Measurements from ENCODE around the gene LMNTD2. TPM values are rescaled to one million over a fixed set of nuclear protein-coding genes. Genes with fewer than 3 reads are reported as not detected.
A peak's percentile ranks its signal among the peaks of the same experiment; 100 is the strongest.

Gene LMNTD2
- total RNA-seq, 2 donors from 2014 or later = 8.5 to 13.3 TPM

GRCh38 chr11:528815-529727 lies 31.5 kb downstream of the LMNTD2 start:
- no peaks in the 10 kb centered on the region for H3K4me1 Mint-ChIP-seq
- peaks cover 8% of the 10 kb centered on the region for H3K36me3 ChIP-seq (ENCODE audit: control insufficient read depth, insufficient read depth, low read length)
- no peak overlapping the region for H3K27ac ChIP-seq (ENCODE audit: low read depth, low read length)
- H3K36me3 Mint-ChIP-seq (ENCODE audit: low read depth) = peaks cover 10% of the 10 kb centered on the region
- peak; percentile 44 for DNase-seq
- TF ChIP-seq CTCF (conservative IDR thresholded peaks at IDR 0.05) = no peak
- H3K9me3 ChIP-seq (ENCODE audit: control insufficient read depth, low read length) = no peaks in the 10 kb centered on the region
- no peak overlapping the region for H3K4me3 Mint-ChIP-seq
- H3K4me1 ChIP-seq (ENCODE audit: control insufficient read depth, insufficient read depth, low read length) = no peaks in the 10 kb centered on the region
- no peak overlapping the region for H3K4me3 ChIP-seq (ENCODE audit: low read length)
- H3K27me3 Mint-ChIP-seq (ENCODE audit: insufficient read depth) = no peaks in the 10 kb centered on the region
- no peak overlapping the region for H3K9ac ChIP-seq (ENCODE audit: extremely low read depth, low read length, poor library complexity, severe bottlenecking)
- H3K9me3 Mint-ChIP-seq = peaks cover 2% of the 10 kb centered on the region
- H3K27me3 ChIP-seq (ENCODE audit: control insufficient read depth, insufficient read depth, low read length, poor library complexity, severe bottlenecking) = no peaks in the 10 kb centered on the region
- 89 to 91% methylated on average over 22 to 29 of the region's 29 CpGs for WGBS, 2 experiments (ENCODE audit: insufficient coverage in 1 of 2, insufficient read length in 1 of 2)
- H3K27ac Mint-ChIP-seq = no peak overlapping the region

DNA sequence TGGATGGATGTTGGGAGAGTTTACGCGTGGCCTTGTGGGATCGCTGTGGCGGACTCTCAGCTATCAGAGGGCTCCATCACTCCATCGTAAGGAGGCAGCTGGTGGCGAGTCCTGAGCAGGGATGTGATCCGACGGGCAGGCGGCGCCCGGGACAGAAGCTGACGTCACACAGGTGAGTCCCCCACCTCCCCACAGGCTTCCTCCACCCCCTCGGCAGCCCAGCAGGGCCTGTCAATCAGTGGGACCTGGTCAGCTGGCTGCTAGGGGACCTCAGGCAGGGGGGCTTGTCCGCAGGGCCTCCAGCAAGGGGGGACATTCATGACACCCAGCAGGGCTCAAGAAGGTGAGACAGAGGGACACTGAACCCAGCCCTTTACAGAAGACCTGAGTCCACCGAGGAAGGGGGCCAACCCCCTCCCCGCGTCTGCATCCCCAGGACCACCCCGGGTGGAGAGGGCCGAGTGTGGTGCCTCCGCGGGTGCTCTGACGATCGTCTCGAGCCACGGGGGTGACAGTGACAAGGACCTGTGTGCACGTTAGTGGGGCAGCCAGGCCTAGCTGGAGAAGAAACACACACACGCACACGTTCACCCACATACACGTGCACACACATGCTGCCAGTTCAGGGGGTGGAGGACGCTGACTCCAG lies 32.2 kb downstream of the LMNTD2 start:
- WGBS, 2 experiments (ENCODE audit: insufficient coverage in 1 of 2, insufficient read length in 1 of 2) = 90 to 92% methylated on average over 19 to 30 of the region's 30 CpGs
- Histone ChIP-seq H3K4me1 (ENCODE audit: control insufficient read depth, insufficient read depth, low read length) (no peaks in the 10 kb centered on the region), H3K9ac (ENCODE audit: extremely low read depth, low read length, poor library complexity, severe bottlenecking) (no peak overlapping the region), H3K27me3 (ENCODE audit: control insufficient read depth, insufficient read depth, low read length, poor library complexity, severe bottlenecking) (no peaks in the 10 kb centered on the region), H3K4me3 (ENCODE audit: low read length) (no peak overlapping the region), H3K9me3 (ENCODE audit: control insufficient read depth, low read length) (no peaks in the 10 kb centered on the region), H3K36me3 (ENCODE audit: control insufficient read depth, insufficient read depth, low read length) (peaks cover under 1% of the 10 kb centered on the region), H3K27ac (ENCODE audit: low read depth, low read length) (no peak overlapping the region)
- H3K4me1 Mint-ChIP-seq = no peaks in the 10 kb centered on the region
- no peak for TF ChIP-seq CTCF (conservative IDR thresholded peaks at IDR 0.05)
- H3K27ac Mint-ChIP-seq = no peak overlapping the region
- DNase-seq = peak; percentile 45
- no peaks in the 10 kb centered on the region for H3K27me3 Mint-ChIP-seq (ENCODE audit: insufficient read depth)
- H3K36me3 Mint-ChIP-seq (ENCODE audit: low read depth) = peaks cover 8% of the 10 kb centered on the region
- peaks cover 3% of the 10 kb centered on the region for H3K9me3 Mint-ChIP-seq
- H3K4me3 Mint-ChIP-seq = no peak overlapping the region

GRCh38 chr11:526192-526591 lies 34.3 kb downstream of the LMNTD2 start:
- H3K27me3 Mint-ChIP-seq (ENCODE audit: insufficient read depth) = peaks cover 2% of the 10 kb centered on the region
- H3K9me3 Mint-ChIP-seq = peaks cover 3% of the 10 kb centered on the region
- H3K4me3 Mint-ChIP-seq = no peak overlapping the region
- Histone ChIP-seq H3K27me3 (ENCODE audit: control insufficient read depth, insufficient read depth, low read length, poor library complexity, severe bottlenecking) (no peaks in the 10 kb centered on the region), H3K36me3 (ENCODE audit: control insufficient read depth, insufficient read depth, low read length) (no peaks in the 10 kb centered on the region), H3K27ac (ENCODE audit: low read depth, low read length) (no peak overlapping the region), H3K4me3 (ENCODE audit: low read length) (no peak overlapping the region), H3K9ac (ENCODE audit: extremely low read depth, low read length, poor library complexity, severe bottlenecking) (no peak overlapping the region), H3K4me1 (ENCODE audit: control insufficient read depth, insufficient read depth, low read length) (no peaks in the 10 kb centered on the region), H3K9me3 (ENCODE audit: control insufficient read depth, low read length) (no peaks in the 10 kb centered on the region)
- H3K36me3 Mint-ChIP-seq (ENCODE audit: low read depth) = no peaks in the 10 kb centered on the region
- no peaks in the 10 kb centered on the region for H3K4me1 Mint-ChIP-seq
- no peak for DNase-seq
- WGBS, 2 experiments (ENCODE audit: insufficient coverage in 1 of 2, insufficient read length in 1 of 2) = 90 to 91% methylated on average over 16 to 17 of the region's 17 CpGs
- no peak for TF ChIP-seq CTCF (conservative IDR thresholded peaks at IDR 0.05)
- H3K27ac Mint-ChIP-seq = no peak overlapping the region

Data from endodermal cell (in vitro differentiated cells).